A549 (cell line): ENCODE data around the gene HPCA. TPM values are rescaled to one million over a fixed set of nuclear protein-coding genes. Genes with fewer than 3 reads are reported as not detected.

ENCODE experiments used
- ATAC-seq, 2 experiments: fragments of 200-7000 bp in 1 of 2; fragments of >200 bp in 1 of 2; cut with Nextera tagmentation in 1 of 2; cut with Tn5 transposase in 1 of 2; 3 replicates each; pipeline versions ENCODE4 v1.8.0 to v1.9.1; 2018 to 2020; ENCODE audit warnings: mild to moderate bottlenecking in 1 of 2, moderate library complexity in 1 of 2
- CTCF ChIA-PET: fragments of 300-600 bp; sonication (Branson Sonifier 250); formaldehyde crosslinking; extraction: SDS; loops from one replicate; lab custom pipeline; 2021; ENCODE audit warnings: antibody characterized with exemption, inconsistent platforms; lab: Yijun Ruan, JAX
- POLR2A ChIA-PET: fragments of 350-600 bp; formaldehyde crosslinking; extraction: SDS; loops from one replicate; lab custom pipeline; 2021; ENCODE audit warnings: antibody characterized with exemption, inconsistent platforms; lab: Yijun Ruan, JAX
- DNase-seq, 2 experiments: peaks; one replicate each; pipeline versions ENCODE4 v3.0.0 to v3.0.0-alpha.2; 2011 to 2016; ENCODE audit warnings: low read depth in 1 of 2, low spot score in 1 of 2
- FAIRE-seq: peaks from 2 replicates; lab custom pipeline; 2011; peaks lifted over from hg19 to GRCh38; lab: Jason Lieb, UNC
- H3K27ac ChIP-seq, 2 experiments: fragments of >200 bp; sonication (Bioruptor Twin); formaldehyde crosslinking; 3 replicates each; pipeline ENCODE4 v1.5.1; 2016 to 2017
- H3K4me1 ChIP-seq: fragments of >200 bp; sonication (Bioruptor Twin); formaldehyde crosslinking; 3 replicates; pipeline ENCODE4 v1.6.1; 2016
- H3K4me2 ChIP-seq: fragments of >200 bp; sonication (Bioruptor Twin); formaldehyde crosslinking; 3 replicates; pipeline ENCODE4 v1.6.1; 2016
- H3K4me3 ChIP-seq: fragments of >200 bp; sonication (Bioruptor Twin); formaldehyde crosslinking; 3 replicates; pipeline ENCODE4 v1.5.1; 2016
- H3K9me3 ChIP-seq: fragments of >200 bp; sonication (Bioruptor Twin); formaldehyde crosslinking; 3 replicates; pipeline ENCODE4 v1.6.1; 2016
- CBX2 ChIP-seq: fragments of 200-600 bp; sonication (generic); IDR thresholded peaks from 2 replicates; pipeline ENCODE4 v1.6.1; 2016; ENCODE audit warnings: low read depth, mild to moderate bottlenecking, borderline replicate concordance
- CBX8 ChIP-seq: fragments of 200-600 bp; sonication (generic); IDR thresholded peaks from 2 replicates; pipeline ENCODE4 v1.6.1; 2016
- CEBPB ChIP-seq, 2 experiments: fragments of >200 bp in 1 of 2; sonication (Bioruptor Twin) in 1 of 2; formaldehyde crosslinking in 1 of 2; IDR thresholded peaks; 2 replicates each; pipeline ENCODE4 v1.6.1; 2012 to 2016
- CHD2 ChIP-seq: fragments of 150-350 bp; IDR thresholded peaks from 2 replicates; pipeline ENCODE4 v1.6.1; 2014; ENCODE audit warnings: low read length; ENCODE audit not compliant: partially characterized antibody
- ESRRA ChIP-seq: fragments of 150-350 bp; IDR thresholded peaks from 2 replicates; pipeline ENCODE4 v1.6.1; 2014; ENCODE audit warnings: mild to moderate bottlenecking, low read length, borderline replicate concordance
- FOSL2 ChIP-seq, 2 experiments: fragments of 450-650 bp in 1 of 2; fragments of >200 bp in 1 of 2; sonication (Bioruptor Twin) in 1 of 2; formaldehyde crosslinking; IDR thresholded peaks; 2 replicates each; pipeline versions ENCODE4 v1.5.0 to v1.6.1; 2016 to 2020; ENCODE audit warnings: mild to moderate bottlenecking in 1 of 2, moderate library complexity in 1 of 2
- FOXS1 ChIP-seq: fragments of 250-450 bp; sonication (Bioruptor Pico); IDR thresholded peaks from 2 replicates; pipeline ENCODE4 v1.5.0; 2020; ENCODE audit warnings: mild to moderate bottlenecking, moderate library complexity
- HDAC2 ChIP-seq: fragments of 200-600 bp; sonication (generic); IDR thresholded peaks from 2 replicates; pipeline ENCODE4 v1.6.1; 2016
- HES2 ChIP-seq: fragments of >200 bp; sonication (Bioruptor Twin); formaldehyde crosslinking; IDR thresholded peaks from 2 replicates; pipeline ENCODE4 v1.6.1; 2016
- HEYL ChIP-seq: fragments of 250-450 bp; sonication (Bioruptor Pico); IDR thresholded peaks from 2 replicates; pipeline ENCODE4 v1.8.0; 2021; ENCODE audit warnings: mild to moderate bottlenecking, moderate library complexity
- HMGXB4 ChIP-seq: fragments of 250-450 bp; sonication (Bioruptor Pico); IDR thresholded peaks from 2 replicates; pipeline ENCODE4 v1.5.0; 2021; ENCODE audit warnings: mild to moderate bottlenecking, moderate library complexity, borderline replicate concordance
- HOXA7 ChIP-seq: fragments of 250-450 bp; sonication (Bioruptor Pico); IDR thresholded peaks from 2 replicates; pipeline ENCODE4 v1.5.0; 2020; ENCODE audit warnings: mild to moderate bottlenecking, moderate library complexity
- JUN ChIP-seq, 2 experiments: fragments of >200 bp; sonication (Bioruptor Twin); formaldehyde crosslinking; IDR thresholded peaks; 2 replicates in 1 of 2; 3 replicates in 1 of 2; pipeline ENCODE4 v1.6.1; 2016 to 2017
- JUNB ChIP-seq: fragments of >200 bp; sonication (Bioruptor Twin); formaldehyde crosslinking; IDR thresholded peaks from 2 replicates; pipeline ENCODE4 v1.6.1; 2016
- KDM1A ChIP-seq: fragments of 200-600 bp; sonication (generic); IDR thresholded peaks from 2 replicates; pipeline ENCODE4 v1.6.1; 2016; ENCODE audit warnings: low read depth, mild to moderate bottlenecking
- MYC ChIP-seq: IDR thresholded peaks from 2 replicates; pipeline ENCODE4 v1.6.1; 2012; ENCODE audit warnings: mild to moderate bottlenecking, inconsistent platforms, low read length, improper control_type of control experiment, borderline replicate concordance
- NFE2L2 ChIP-seq: fragments of 150-350 bp; conservative IDR thresholded peaks from 2 replicates; pipeline ENCODE4 v1.6.1; 2014; ENCODE audit warnings: low read length
- NPAS2 ChIP-seq: fragments of 250-450 bp; sonication (Bioruptor Pico); IDR thresholded peaks from 2 replicates; pipeline ENCODE4 v1.8.0; 2022; ENCODE audit warnings: mild to moderate bottlenecking, moderate library complexity, borderline replicate concordance
- NR3C1 ChIP-seq: fragments of >200 bp; sonication (Bioruptor Twin); formaldehyde crosslinking; IDR thresholded peaks from 3 replicates; pipeline ENCODE4 v1.6.1; 2017
- PBX3 ChIP-seq: IDR thresholded peaks from 2 replicates; pipeline ENCODE4 v1.6.1; 2012
- PHF8 ChIP-seq: fragments of 200-600 bp; sonication (generic); IDR thresholded peaks from 2 replicates; pipeline ENCODE4 v1.6.1; 2016; ENCODE audit warnings: low read depth, mild to moderate bottlenecking, antibody characterized with exemption, moderate library complexity, borderline replicate concordance
- RAD21 ChIP-seq, 2 experiments: fragments of >200 bp in 1 of 2; sonication (Bioruptor Twin) in 1 of 2; formaldehyde crosslinking in 1 of 2; IDR thresholded peaks in 1 of 2; conservative IDR thresholded peaks in 1 of 2; 2 replicates in 1 of 2; 3 replicates in 1 of 2; pipeline ENCODE4 v1.6.1; 2012 to 2018; ENCODE audit warnings: inconsistent platforms in 1 of 2
- RARB ChIP-seq: fragments of 250-450 bp; sonication (Bioruptor Pico); IDR thresholded peaks from 2 replicates; pipeline ENCODE4 v1.8.0; 2021; ENCODE audit warnings: mild to moderate bottlenecking, moderate library complexity
- RFX5 ChIP-seq: fragments of 450-650 bp; IDR thresholded peaks from 2 replicates; pipeline ENCODE4 v1.7.1; 2014; ENCODE audit warnings: antibody characterized with exemption, mild to moderate bottlenecking, moderate library complexity
- SREBF2 ChIP-seq: fragments of 450-650 bp; IDR thresholded peaks from 2 replicates; pipeline ENCODE4 v1.6.1; 2014; ENCODE audit warnings: mild to moderate bottlenecking, moderate library complexity
- TFCP2L1 ChIP-seq: fragments of 250-450 bp; sonication (Bioruptor Pico); IDR thresholded peaks from 2 replicates; pipeline ENCODE4 v1.5.0; 2021; ENCODE audit warnings: mild to moderate bottlenecking
- ZFP36 ChIP-seq: fragments of 450-650 bp; IDR thresholded peaks from 2 replicates; pipeline ENCODE4 v1.6.1; 2014; ENCODE audit warnings: borderline replicate concordance; ENCODE audit not compliant: partially characterized antibody
- ZNF302 ChIP-seq: fragments of 250-450 bp; sonication (Bioruptor Pico); IDR thresholded peaks from 2 replicates; pipeline ENCODE4 v1.9.0; 2021; ENCODE audit warnings: inconsistent platforms, mild to moderate bottlenecking, moderate library complexity
- WGBS: methylation state at CpG from one replicate; pipeline ENCODE4 v1.1.6; 2017; ENCODE audit errors: missing lambda C conversion rate; 5-methylcytosine and 5-hydroxymethylcytosine counted together
- polyA plus RNA-seq, 4 experiments: library from polyadenylated mRNA; depleted of rRNA in 3 of 4; stranded (reverse); fragments of >200 nt; fragmentation: RNase III in 1 of 4; extraction: RNeasy Plus Mini Kit Qiagen cat#74134 plus additional on column Dnase treatment in 1 of 4; gene quantifications; 2 replicates in 3 of 4; 3 replicates in 1 of 4; pipeline ENCODE4 v1.2.3, GENCODE V29; 2011 to 2017
- TF ChIP-seq, protein P1 (sequence below): fragments of 450-650 bp; IDR thresholded peaks from 2 replicates; pipeline ENCODE4 v1.6.1; 2014; ENCODE audit warnings: antibody characterized with exemption

Gene HPCA
- polyA plus RNA-seq, 2 of the 4 experiments (the other 2 are of a cell fraction): 0.21 to 0.34 TPM

GRCh38 chr1:32861904-32862695 is 24.2 kb upstream of the HPCA start:
- ATAC-seq (no peak), DNase-seq (no peak), FAIRE-seq (no peak)
- Histone ChIP-seq H3K9me3 (no peaks in the 10 kb centered on the region), H3K4me1 (no peaks in the 10 kb centered on the region), H3K27ac (no peak overlapping the region), H3K4me2 (no peak overlapping the region), H3K4me3 (no peak overlapping the region)
- POLR2A ChIA-PET: no interaction called here
- WGBS: 93% methylated on average over 3 of the region's 3 CpGs
- CTCF ChIA-PET: interaction anchor here (0.6 to 2.5 kb wide), 7 partner anchors 9 to 221 kb away, joined by 3 to 8 read pairs (median 3); partner anchors contain the start of gene HPCA
- TF ChIP-seq HOXA7 (CRISPR knock-in tag) (no peak), SREBF2 (no peak), NFE2L2 (no peak), JUN (IDR thresholded peaks at IDR 0.05) (no peak), CEBPB (IDR thresholded peaks at IDR 0.05) (no peak), RARB (no peak)
- TF ChIP-seq, protein P1, sequence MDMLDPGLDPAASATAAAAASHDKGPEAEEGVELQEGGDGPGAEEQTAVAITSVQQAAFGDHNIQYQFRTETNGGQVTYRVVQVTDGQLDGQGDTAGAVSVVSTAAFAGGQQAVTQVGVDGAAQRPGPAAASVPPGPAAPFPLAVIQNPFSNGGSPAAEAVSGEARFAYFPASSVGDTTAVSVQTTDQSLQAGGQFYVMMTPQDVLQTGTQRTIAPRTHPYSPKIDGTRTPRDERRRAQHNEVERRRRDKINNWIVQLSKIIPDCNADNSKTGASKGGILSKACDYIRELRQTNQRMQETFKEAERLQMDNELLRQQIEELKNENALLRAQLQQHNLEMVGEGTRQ: no peak

DNA sequence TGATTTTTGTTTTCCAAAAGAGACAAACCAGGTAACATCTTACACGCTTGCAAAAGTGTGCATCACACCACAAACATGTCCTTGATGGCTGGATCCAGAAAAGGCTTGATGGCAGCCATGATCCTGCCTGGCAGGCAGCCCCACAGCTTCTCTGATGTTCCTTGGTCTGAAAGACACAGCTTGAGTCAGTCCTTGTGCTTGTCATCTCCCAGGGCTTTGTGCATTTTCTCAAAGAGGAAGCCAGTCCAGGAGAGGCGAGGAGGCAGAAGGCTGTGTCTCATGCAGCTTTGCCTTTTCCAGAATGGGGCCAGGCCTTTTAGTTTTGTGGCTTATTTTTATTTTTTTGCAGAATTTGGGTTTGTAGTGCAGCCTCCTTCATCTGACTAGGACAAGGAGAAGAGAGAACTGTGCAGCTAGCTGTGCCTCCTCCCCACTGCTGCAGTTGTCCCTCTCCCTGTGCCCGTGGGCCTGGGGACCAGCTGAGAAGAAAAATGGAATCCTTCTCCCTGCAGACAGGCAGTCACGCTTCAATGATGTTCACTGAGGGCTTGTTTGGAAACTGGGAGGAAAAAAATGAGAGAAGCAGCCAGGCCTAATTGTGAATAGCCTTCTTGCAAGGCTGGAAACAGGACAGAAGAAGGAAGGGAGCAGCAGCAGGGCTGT is 22.9 kb upstream of the HPCA start:
- Histone ChIP-seq H3K4me1 (no peaks in the 10 kb centered on the region), H3K4me2 (no peak overlapping the region), H3K9me3 (no peaks in the 10 kb centered on the region), H3K4me3 (no peak overlapping the region), H3K27ac (no peak overlapping the region)
- no peak for ATAC-seq
- WGBS: 96% methylated on average over 4 of the region's 4 CpGs
- POLR2A ChIA-PET: no interaction called here
- FAIRE-seq: no peak
- CTCF ChIA-PET: interaction anchor here (1.2 to 2.5 kb wide), 4 partner anchors 8 to 14 kb away, joined by 3 to 8 read pairs (median 4); no protein-coding TSS in a partner anchor
- no peak for DNase-seq
- TF ChIP-seq TFCP2L1 (no peak), HES2 (no peak), RAD21 (conservative IDR thresholded peaks at IDR 0.05 in 1 of 2, IDR thresholded peaks at IDR 0.05 in 1 of 2) (no peak), CHD2 (no peak), HEYL (no peak), CBX2 (no peak), JUNB (no peak), ZNF302 (CRISPR knock-in tag) (no peak), CBX8 (no peak), NPAS2 (CRISPR knock-in tag) (no peak)
- TF ChIP-seq, protein P1: no peak

DNA sequence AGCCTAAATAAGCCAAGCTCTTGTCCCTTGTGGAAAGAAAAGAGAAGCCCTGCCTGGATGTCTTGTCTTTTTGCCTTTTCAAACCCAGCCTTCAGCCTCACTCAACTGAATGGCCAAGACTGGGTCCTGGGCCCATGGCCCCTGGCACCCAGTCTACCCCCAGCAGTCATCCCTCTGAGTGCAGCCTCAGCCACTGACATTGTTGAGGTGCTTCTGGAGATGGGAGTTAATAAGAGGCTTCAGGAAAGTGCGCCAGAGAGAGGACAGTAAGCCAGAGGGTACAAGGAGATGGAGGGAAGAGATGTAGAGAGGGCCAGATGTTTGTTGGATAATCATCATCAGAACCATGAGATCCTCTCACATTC is 22.4 kb upstream of the HPCA start:
- WGBS: 100% methylated on average over 1 of the region's 1 CpG
- no peak for FAIRE-seq
- TF ChIP-seq FOXS1 (no peak), FOSL2 (IDR thresholded peaks at IDR 0.05) (no peak), FOSL2 (CRISPR knock-in tag; IDR thresholded peaks at IDR 0.05) (no peak), ZFP36 (no peak), HMGXB4 (CRISPR knock-in tag) (no peak), NR3C1 (no peak), JUNB (no peak), PHF8 (no peak), SREBF2 (no peak), HDAC2 (no peak), RFX5 (no peak), PBX3 (no peak), MYC (no peak), KDM1A (no peak), ESRRA (no peak)

More for the DNA sequence above, 22.4 kb upstream of the HPCA start:
- Histone ChIP-seq H3K4me3 (no peak overlapping the region), H3K27ac (no peak overlapping the region), H3K9me3 (no peaks in the 10 kb centered on the region), H3K4me2 (no peak overlapping the region), H3K4me1 (no peaks in the 10 kb centered on the region)
- ChIA-PET CTCF (interaction anchor here (1.2 to 2.5 kb wide), 4 partner anchors 8 to 13 kb away, joined by 3 to 8 read pairs (median 4); no protein-coding TSS in a partner anchor), POLR2A (no interaction called here)
- ATAC-seq (no peak), DNase-seq (no peak)
